ENCODE measurements around the gene DENND1C. TPM values are rescaled to one million over a fixed set of nuclear protein-coding genes. Genes with fewer than 3 reads are reported as not detected.
A peak's percentile ranks its signal among the peaks of the same experiment; 100 is the strongest.

The DENND1C gene
- total and polyA plus RNA-seq, 7 donors: 0.17 to 0.93 (median 0.27) TPM

DNA sequence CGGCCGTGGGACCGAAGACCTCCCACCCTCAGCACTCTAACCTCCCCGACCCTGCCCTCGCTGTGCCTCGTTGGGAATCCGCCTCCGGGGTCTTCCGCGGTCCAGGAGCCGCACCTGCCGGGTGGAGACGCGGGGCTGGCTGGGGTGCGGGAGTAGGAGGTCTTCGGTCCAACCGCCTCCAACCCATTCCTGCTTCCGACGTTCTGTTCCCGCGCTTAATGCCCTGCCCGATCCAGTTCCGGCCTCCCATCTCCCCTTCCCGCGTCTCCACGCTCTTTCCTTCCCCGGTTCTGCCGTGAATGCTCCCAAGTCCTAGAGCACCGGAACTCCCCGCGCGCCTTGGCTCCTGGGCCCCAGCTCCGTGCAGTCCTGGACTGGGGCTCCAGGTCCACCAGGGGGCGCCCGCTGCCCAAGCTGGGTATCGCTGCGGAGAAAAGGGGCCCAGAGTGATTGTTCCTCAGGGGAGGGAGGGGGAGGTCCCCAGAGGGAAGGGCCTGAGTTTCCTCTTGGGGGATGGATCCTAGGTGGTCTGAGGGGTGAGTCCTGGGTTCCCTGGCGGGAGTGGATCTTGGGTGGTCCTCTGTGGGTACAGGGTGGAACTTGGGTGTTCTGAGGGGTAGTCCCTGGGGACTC is 35.2 kb upstream of the DENND1C start:
- peak; percentile 90 to 95 (median 90) for ATAC-seq
- TF ChIP-seq, protein P1, sequence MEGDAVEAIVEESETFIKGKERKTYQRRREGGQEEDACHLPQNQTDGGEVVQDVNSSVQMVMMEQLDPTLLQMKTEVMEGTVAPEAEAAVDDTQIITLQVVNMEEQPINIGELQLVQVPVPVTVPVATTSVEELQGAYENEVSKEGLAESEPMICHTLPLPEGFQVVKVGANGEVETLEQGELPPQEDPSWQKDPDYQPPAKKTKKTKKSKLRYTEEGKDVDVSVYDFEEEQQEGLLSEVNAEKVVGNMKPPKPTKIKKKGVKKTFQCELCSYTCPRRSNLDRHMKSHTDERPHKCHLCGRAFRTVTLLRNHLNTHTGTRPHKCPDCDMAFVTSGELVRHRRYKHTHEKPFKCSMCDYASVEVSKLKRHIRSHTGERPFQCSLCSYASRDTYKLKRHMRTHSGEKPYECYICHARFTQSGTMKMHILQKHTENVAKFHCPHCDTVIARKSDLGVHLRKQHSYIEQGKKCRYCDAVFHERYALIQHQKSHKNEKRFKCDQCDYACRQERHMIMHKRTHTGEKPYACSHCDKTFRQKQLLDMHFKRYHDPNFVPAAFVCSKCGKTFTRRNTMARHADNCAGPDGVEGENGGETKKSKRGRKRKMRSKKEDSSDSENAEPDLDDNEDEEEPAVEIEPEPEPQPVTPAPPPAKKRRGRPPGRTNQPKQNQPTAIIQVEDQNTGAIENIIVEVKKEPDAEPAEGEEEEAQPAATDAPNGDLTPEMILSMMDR (IDR thresholded peaks at IDR 0.05): peak; percentile 90
- peak; percentile 93 to 95 for DNase-seq
- intact Hi-C loops (cut with DNase I): loop anchor here (1.0 to 5.0 kb wide), 3 partner anchors 116 to 221 kb away; partner anchors contain the start of genes GPR108 (in 1 of the 2) and TRIP10 (in 1 of the 2)
- Histone ChIP-seq H3K9me3 (no peaks in the 10 kb centered on the region), H3K27me3 (ENCODE audit: insufficient read depth in 3 of 3, low read length in 2 of 3) (no peaks in the 10 kb centered on the region), H3K4me3 (peak overlapping the region; percentile 83), H3K36me3 (ENCODE audit: insufficient read depth in 1 of 2, low read depth in 1 of 2) (no peaks in the 10 kb centered on the region), H3K4me1 (peaks cover 16% of the 10 kb centered on the region), H3K27ac (peak overlapping the region; percentile 85)
- WGBS, 3 donors: 1 to 2% (median 1%) methylated on average over 36 to 38 of the region's 38 CpGs

GRCh38 chr19:6516018-6516658 is 34.6 kb upstream of the DENND1C start:
- H3K4me1 ChIP-seq: peaks cover 16% of the 10 kb centered on the region
- 2 to 3% (median 2%) methylated on average over 24 to 26 of the region's 26 CpGs for WGBS, 3 donors
- peak; percentile 92 to 94 for DNase-seq
- ATAC-seq: peak; percentile 87 to 95 (median 92)
- no peaks in the 10 kb centered on the region for H3K27me3 ChIP-seq (ENCODE audit: insufficient read depth in 3 of 3, low read length in 2 of 3)
- peak overlapping the region; percentile 83 for H3K4me3 ChIP-seq
- intact Hi-C loops (cut with DNase I): loop anchor here in 1 of 2 donors (2.0 to 5.0 kb wide), 2 partner anchors 117 to 221 kb away; partner anchors contain the start of genes GPR108 and TRIP10
- H3K36me3 ChIP-seq (ENCODE audit: insufficient read depth in 1 of 2, low read depth in 1 of 2): no peaks in the 10 kb centered on the region
- peak overlapping the region; percentile 85 for H3K27ac ChIP-seq
- H3K9me3 ChIP-seq: no peaks in the 10 kb centered on the region
- TF ChIP-seq, protein P1 (IDR thresholded peaks at IDR 0.05): no peak

- ATAC-seq (no peak), DNase-seq (no peak)
- Histone ChIP-seq H3K27me3 (ENCODE audit: insufficient read depth in 3 of 3, low read length in 2 of 3) (peaks cover 0 to 3% (median 0%) of the 10 kb centered on the region in 3 donors), H3K36me3 (ENCODE audit: insufficient read depth in 1 of 2, low read depth in 1 of 2) (no peaks in the 10 kb centered on the region), H3K4me1 (peaks cover 16% of the 10 kb centered on the region), H3K9me3 (no peaks in the 10 kb centered on the region), H3K27ac (no peak overlapping the region), H3K4me3 (no peak overlapping the region)
- 79 to 88% (median 80%) methylated on average over 15 of the region's 15 CpGs for WGBS, 3 donors
- intact Hi-C loops (cut with DNase I): loop anchor here in 1 of 2 donors (5.0 kb wide), 1 partner anchor 222 kb away; the partner anchor contains the start of genes GPR108 and TRIP10
- TF ChIP-seq, protein P1 (IDR thresholded peaks at IDR 0.05): no peak
Observed at GRCh38 chr19:6514926-6515544, 33.4 kb upstream of the DENND1C start.

DNA sequence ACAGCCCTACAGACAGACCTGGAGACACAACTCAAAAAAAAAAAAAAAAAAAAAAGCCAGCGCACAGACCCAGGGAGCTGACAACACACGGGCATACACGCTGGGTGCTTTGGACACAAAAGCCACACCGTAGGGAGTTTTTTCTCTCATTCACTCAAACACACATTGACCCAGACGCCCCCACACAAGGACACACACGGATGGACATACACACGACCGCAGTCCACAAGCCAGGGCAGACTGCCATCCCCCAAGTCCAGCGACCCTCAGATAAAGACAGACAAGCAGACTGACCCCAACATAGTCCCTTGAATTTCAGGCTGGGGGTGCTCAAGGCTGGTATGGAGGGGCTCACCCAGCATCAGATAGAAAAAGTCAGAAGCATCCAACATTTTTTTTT is 32.5 kb upstream of the DENND1C start:
- Histone ChIP-seq H3K27ac (no peak overlapping the region), H3K36me3 (ENCODE audit: insufficient read depth in 1 of 2, low read depth in 1 of 2) (no peaks in the 10 kb centered on the region), H3K4me3 (no peak overlapping the region), H3K9me3 (no peaks in the 10 kb centered on the region), H3K27me3 (ENCODE audit: insufficient read depth in 3 of 3, low read length in 2 of 3) (peaks cover 0 to 3% (median 0%) of the 10 kb centered on the region in 3 donors), H3K4me1 (peaks cover 7% of the 10 kb centered on the region)
- intact Hi-C loops (cut with DNase I): no loop called here
- ATAC-seq: no peak
- WGBS, 3 donors: 60 to 74% (median 62%) methylated on average over 9 of the region's 9 CpGs
- DNase-seq: no peak
- TF ChIP-seq, protein P1 (IDR thresholded peaks at IDR 0.05): no peak
